NCI-H146 treated with DMSO at 0.1 percent for 48 hours (cell line): Measurements from ENCODE around the gene SNAPIN.

Experiments used
- DNase-seq: peaks from one replicate; lab custom pipeline; 2025; ENCODE audit not compliant: unreplicated experiment; lab: John Stamatoyannopoulos, UW

Gene SNAPIN

GRCh38 chr1:153705484-153705883, 47.0 kb downstream of the SNAPIN start:
- no peak for DNase-seq

GRCh38 chr1:153711026-153711425, 52.5 kb downstream of the SNAPIN start:
- peak; percentile 23 for DNase-seq
